Left ventricle myocardium inferior (tissue), 1 donor: Measurements from ENCODE around the gene SP100. TPM values are rescaled to one million over a fixed set of nuclear protein-coding genes. Genes with fewer than 3 reads are reported as not detected.

Source experiments
- DNase-seq: peaks from one replicate; pipeline ENCODE4 v3.0.0-alpha.2; 2020
- H3K27ac ChIP-seq: fragments of 200-600 bp; replicated peaks from 2 replicates; pipeline ENCODE4 v1.8.0; 2021
- H3K27me3 ChIP-seq: fragments of 200-600 bp; 2 replicates; pipeline ENCODE4 v1.8.0; 2021; ENCODE audit warnings: low read depth
- H3K36me3 ChIP-seq: fragments of 200-600 bp; 2 replicates; pipeline ENCODE4 v1.8.0; 2021
- H3K4me1 ChIP-seq: fragments of 200-600 bp; 2 replicates; pipeline ENCODE4 v1.8.0; 2021
- H3K4me3 ChIP-seq: fragments of 200-600 bp; 2 replicates; pipeline ENCODE4 v1.8.0; 2021; ENCODE audit warnings: mild to moderate bottlenecking, moderate library complexity
- H3K9me3 ChIP-seq: fragments of 200-600 bp; replicated peaks from 2 replicates; pipeline ENCODE4 v1.8.0; 2021
- intact Hi-C: fragments of 100-400 bp; cut with micrococcal nuclease; formaldehyde crosslinking; loops from one replicate; pipeline ENCODE4 v1.11.0; 2022
- total RNA-seq: library from RNA; stranded (reverse); fragmentation: NEBNext Ultra II Directional; extraction: Animal tissue kit (Norgen Biotek cat#: 25700); gene quantifications from one replicate; pipeline ENCODE4 v1.2.1, GENCODE V29; 2021
- TF ChIP-seq, protein P1 (sequence below): fragments of 200-600 bp; IDR thresholded peaks from 2 replicates; pipeline ENCODE4 v1.8.0; 2021; ENCODE audit warnings: antibody characterized with exemption, mild to moderate bottlenecking, borderline replicate concordance
- donor health status: DM: no; HTN: yes; CAD: no; lungs with severe emphysema.

Gene SP100
- total RNA-seq, 1 donor from 2014 or later, result 76.9 TPM

DNA sequence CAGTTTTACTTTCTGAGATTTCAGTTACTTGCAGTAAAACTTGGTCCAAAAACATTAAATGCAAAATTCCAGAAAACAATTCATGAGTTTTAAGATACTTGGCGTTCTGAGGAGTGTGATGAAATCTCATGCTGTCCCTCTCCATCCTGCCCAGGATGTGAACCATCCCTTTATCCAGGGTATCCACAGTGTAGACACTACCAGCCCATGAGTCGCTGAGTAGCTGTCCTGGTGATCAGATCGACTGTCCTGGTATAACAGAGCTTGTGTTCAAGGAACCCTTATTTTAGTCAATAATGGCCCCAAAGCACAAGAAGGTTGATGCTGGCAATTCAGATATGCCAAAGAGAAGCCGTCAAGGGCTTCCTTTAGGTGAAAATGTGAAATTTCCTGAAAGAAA is 3.2 kb downstream of the SP100 start:
- no peaks in the 10 kb centered on the region for H3K9me3 ChIP-seq
- H3K4me1 ChIP-seq, result peaks cover 79% of the 10 kb centered on the region
- DNase-seq, result no peak
- no peaks in the 10 kb centered on the region for H3K27me3 ChIP-seq
- TF ChIP-seq, protein P1, sequence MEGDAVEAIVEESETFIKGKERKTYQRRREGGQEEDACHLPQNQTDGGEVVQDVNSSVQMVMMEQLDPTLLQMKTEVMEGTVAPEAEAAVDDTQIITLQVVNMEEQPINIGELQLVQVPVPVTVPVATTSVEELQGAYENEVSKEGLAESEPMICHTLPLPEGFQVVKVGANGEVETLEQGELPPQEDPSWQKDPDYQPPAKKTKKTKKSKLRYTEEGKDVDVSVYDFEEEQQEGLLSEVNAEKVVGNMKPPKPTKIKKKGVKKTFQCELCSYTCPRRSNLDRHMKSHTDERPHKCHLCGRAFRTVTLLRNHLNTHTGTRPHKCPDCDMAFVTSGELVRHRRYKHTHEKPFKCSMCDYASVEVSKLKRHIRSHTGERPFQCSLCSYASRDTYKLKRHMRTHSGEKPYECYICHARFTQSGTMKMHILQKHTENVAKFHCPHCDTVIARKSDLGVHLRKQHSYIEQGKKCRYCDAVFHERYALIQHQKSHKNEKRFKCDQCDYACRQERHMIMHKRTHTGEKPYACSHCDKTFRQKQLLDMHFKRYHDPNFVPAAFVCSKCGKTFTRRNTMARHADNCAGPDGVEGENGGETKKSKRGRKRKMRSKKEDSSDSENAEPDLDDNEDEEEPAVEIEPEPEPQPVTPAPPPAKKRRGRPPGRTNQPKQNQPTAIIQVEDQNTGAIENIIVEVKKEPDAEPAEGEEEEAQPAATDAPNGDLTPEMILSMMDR, result no peak
- peak overlapping the region; percentile 94 for H3K27ac ChIP-seq
- intact Hi-C loops, result no loop called here
- H3K36me3 ChIP-seq, result no peaks in the 10 kb centered on the region
- H3K4me3 ChIP-seq, result peak overlapping the region; percentile 68

DNA sequence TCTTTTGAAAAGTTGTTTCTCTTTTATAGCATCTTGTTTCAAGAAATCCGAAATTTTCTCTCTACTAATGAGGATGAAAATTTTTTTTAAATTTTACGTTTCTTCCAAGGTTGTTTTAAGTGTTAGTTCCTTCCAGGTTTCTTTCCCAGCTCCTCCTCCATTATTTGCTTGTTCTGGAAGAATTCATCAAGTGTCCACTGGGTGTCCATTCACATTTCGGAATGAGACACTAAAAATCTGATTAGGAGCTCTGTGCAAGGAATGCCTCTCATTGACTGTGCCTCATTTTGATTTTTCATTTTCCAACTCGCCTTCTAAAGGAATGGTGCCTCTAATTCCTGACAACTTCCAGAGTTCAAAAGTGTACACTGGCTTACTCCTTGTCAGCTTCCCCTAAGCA is 6.1 kb downstream of the SP100 start:
- no peak overlapping the region for H3K4me3 ChIP-seq
- DNase-seq, result no peak
- intact Hi-C loops, result no loop called here
- TF ChIP-seq, protein P1, result peak; percentile 18
- no peaks in the 10 kb centered on the region for H3K9me3 ChIP-seq
- no peaks in the 10 kb centered on the region for H3K36me3 ChIP-seq
- H3K27ac ChIP-seq, result no peak overlapping the region
- H3K27me3 ChIP-seq, result no peaks in the 10 kb centered on the region
- peaks cover 99% of the 10 kb centered on the region for H3K4me1 ChIP-seq

DNA sequence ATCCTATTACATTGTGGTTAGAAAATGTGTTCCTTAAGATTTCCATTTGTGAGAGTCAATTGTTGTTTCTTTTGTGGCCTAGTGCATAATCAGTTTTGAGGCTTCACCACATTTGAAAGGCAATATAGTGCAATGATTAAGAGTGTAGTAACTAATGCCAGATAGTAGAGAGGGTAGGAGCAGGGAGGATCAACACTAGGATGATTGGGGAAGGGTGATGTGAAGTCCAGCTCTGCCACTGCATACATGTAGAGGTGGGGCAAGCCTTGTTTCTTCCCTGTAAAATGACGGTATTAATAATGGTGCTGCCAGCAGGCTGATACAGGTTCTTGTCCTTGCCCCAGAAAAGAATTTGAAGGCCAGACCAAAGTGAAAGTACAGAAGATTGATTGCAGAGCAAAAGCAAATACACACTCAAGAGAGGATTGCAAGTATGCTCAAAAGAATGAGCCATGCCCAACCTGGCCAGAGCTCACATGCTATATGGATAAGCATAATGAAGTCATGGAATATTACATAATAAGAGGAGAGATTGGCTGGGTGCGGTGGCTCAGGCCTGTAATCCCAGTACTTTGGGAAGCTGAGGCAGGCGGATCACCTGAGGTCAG is 8.0 kb downstream of the SP100 start:
- Histone ChIP-seq H3K27me3 (no peaks in the 10 kb centered on the region), H3K27ac (peak overlapping the region; percentile 36), H3K36me3 (peaks cover 14% of the 10 kb centered on the region), H3K4me3 (peak overlapping the region; percentile 27), H3K4me1 (peaks cover 82% of the 10 kb centered on the region), H3K9me3 (peaks cover 4% of the 10 kb centered on the region)
- DNase-seq, result no peak
- TF ChIP-seq, protein P1, result no peak
- intact Hi-C loops, result no loop called here

DNA sequence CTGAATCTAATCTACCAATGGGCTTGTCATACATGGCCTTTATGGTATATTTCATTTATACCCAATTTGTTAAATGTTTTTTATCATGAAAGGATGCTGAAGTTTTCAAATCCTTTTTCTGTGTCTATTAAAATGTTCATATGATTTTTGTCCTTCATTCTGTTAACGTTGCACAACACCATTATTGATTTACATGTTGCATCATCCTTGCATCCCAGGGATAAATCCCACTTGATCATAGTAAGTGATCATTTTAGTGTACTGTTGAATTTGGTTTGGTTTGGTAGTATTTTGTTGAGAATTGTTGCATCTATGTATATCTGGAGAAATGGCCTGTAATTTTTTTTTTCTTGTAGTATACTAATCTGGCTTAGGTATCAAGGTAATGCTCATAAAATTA is 9.4 kb downstream of the SP100 start:
- H3K4me3 ChIP-seq, result no peak overlapping the region
- no peak overlapping the region for H3K27ac ChIP-seq
- TF ChIP-seq, protein P1, result no peak
- H3K4me1 ChIP-seq, result peaks cover 69% of the 10 kb centered on the region
- peaks cover 17% of the 10 kb centered on the region for H3K9me3 ChIP-seq
- peaks cover 28% of the 10 kb centered on the region for H3K36me3 ChIP-seq
- DNase-seq, result no peak
- no peaks in the 10 kb centered on the region for H3K27me3 ChIP-seq
- intact Hi-C loops, result no loop called here

DNA sequence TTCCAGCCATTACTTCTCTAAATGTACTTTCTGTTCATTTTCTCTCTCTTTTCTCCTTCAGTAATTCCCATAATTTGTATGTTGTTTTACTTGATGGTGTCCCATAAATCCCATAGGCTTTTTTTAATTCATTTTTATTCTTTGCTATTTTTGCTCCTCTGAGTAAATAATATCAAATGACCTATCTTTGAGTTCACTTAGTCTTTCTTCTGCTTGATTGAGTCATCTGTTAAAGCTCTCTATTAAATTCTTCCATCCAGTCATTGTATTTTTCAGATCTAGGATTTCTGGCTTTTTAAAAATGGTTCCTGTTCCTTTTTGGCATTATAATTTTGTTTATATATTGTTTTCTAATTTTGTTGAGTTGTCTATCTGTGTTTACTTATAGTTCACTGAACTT is 13.5 kb downstream of the SP100 start:
- Histone ChIP-seq H3K9me3 (peaks cover 33% of the 10 kb centered on the region), H3K36me3 (peaks cover 34% of the 10 kb centered on the region), H3K4me1 (peaks cover 37% of the 10 kb centered on the region), H3K27ac (no peak overlapping the region), H3K27me3 (no peaks in the 10 kb centered on the region), H3K4me3 (no peak overlapping the region)
- DNase-seq, result no peak
- TF ChIP-seq, protein P1, result no peak
- intact Hi-C loops, result no loop called here
